ENCODE results near the gene RREB1. TPM values are rescaled to one million over a fixed set of nuclear protein-coding genes. Genes with fewer than 3 reads are reported as not detected.

The RREB1 gene
- total RNA-seq, 6 donors from 2014 or later = 44.2 to 112 (median 60.5) TPM

GRCh38 chr6:7173843-7174503 is 66.2 kb downstream of the RREB1 start:
- H3K4me1 ChIP-seq = peaks cover 29 to 48% (median 36%) of the 10 kb centered on the region in 4 donors
- peaks cover 0 to 9% (median 0%) of the 10 kb centered on the region in 4 donors for H3K36me3 ChIP-seq
- TF ChIP-seq POLR2AphosphoS5 (IDR thresholded peaks at IDR 0.05) (no peak), EP300 (IDR thresholded peaks at IDR 0.05) (no peak), CTCF (IDR thresholded peaks at IDR 0.05) (no peak), POLR2A (IDR thresholded peaks at IDR 0.05) (no peak)
- no peaks in the 10 kb centered on the region for H3K27me3 ChIP-seq
- no peak overlapping the region for H3K4me3 ChIP-seq
- no peak for ATAC-seq (ENCODE audit: low FRiP score in 2 of 2)
- DNase-seq = no peak
- no peak overlapping the region for H3K27ac ChIP-seq
- no peaks in the 10 kb centered on the region for H3K9me3 ChIP-seq
- 73 to 80% methylated on average over 9 of the region's 9 CpGs for WGBS, 2 donors

DNA sequence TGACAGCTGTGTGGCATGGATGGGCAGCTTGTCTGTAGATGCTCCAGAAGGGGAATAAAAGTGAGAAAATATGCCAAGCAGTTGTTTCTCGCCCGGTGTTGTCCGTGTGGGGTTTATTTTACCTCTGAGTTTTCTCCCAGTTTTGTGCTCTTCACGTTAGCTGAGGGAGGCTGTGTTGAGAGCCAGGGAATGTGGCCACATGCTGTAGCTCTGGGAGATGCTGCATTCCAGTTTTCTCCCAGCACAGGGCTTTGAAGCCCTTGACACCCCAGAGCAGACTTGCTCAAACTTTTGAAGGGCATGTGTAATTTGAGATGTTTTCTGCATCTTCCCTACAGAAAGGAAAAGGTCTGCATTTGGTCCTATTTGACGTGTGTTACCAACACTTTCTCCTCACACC is 67.7 kb downstream of the RREB1 start:
- H3K4me1 ChIP-seq = peaks cover 14 to 33% (median 21%) of the 10 kb centered on the region in 4 donors

DNA sequence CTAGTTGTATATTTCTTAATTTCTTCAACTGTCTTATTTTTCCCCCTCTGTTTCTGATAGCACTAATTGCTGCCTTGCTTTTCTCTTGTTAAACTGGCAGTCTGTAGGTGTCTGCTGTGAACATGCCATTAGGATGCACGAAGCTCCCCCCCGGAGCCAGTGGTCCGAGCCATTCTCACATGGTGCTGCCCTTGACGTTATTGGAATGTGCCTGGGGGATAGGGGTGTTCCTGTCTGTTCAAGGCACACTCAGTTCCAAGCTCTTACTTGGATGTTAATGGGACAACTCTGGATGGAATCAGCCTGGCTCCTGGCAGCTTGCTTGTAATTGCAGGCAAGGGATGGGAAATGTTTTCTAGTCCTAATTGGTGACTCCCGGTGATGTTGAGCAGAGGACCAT is 68.4 kb downstream of the RREB1 start:
- Histone ChIP-seq H3K27ac (peak overlapping the region in 1 of 4 donors; percentile 15), H3K27me3 (no peaks in the 10 kb centered on the region), H3K4me1 (peaks cover 12 to 26% (median 16%) of the 10 kb centered on the region in 4 donors), H3K9me3 (no peaks in the 10 kb centered on the region), H3K4me3 (no peak overlapping the region), H3K36me3 (peaks cover 4 to 24% (median 10%) of the 10 kb centered on the region in 4 donors)
- peak in 1 of 2 donors; percentile 70 for ATAC-seq (ENCODE audit: low FRiP score in 2 of 2)
- WGBS, 2 donors = 69 to 88% methylated on average over 4 to 5 of the region's 5 CpGs
- TF ChIP-seq POLR2A (IDR thresholded peaks at IDR 0.05) (no peak), CTCF (IDR thresholded peaks at IDR 0.05) (no peak), EP300 (IDR thresholded peaks at IDR 0.05) (no peak)
- DNase-seq = no peak

More for the DNA sequence above, 67.7 kb downstream of the RREB1 start:
- DNase-seq = no peak
- Histone ChIP-seq H3K4me3 (no peak overlapping the region), H3K27ac (no peak overlapping the region), H3K9me3 (no peaks in the 10 kb centered on the region), H3K36me3 (peaks cover 0 to 17% (median 4%) of the 10 kb centered on the region in 4 donors), H3K27me3 (no peaks in the 10 kb centered on the region)
- ATAC-seq (ENCODE audit: low FRiP score in 2 of 2) = no peak
- WGBS, 2 donors = 68 to 75% methylated on average over 5 of the region's 5 CpGs
- TF ChIP-seq CTCF (IDR thresholded peaks at IDR 0.05) (no peak), EP300 (IDR thresholded peaks at IDR 0.05) (no peak), POLR2AphosphoS5 (IDR thresholded peaks at IDR 0.05) (no peak), POLR2A (IDR thresholded peaks at IDR 0.05) (no peak)

DNA sequence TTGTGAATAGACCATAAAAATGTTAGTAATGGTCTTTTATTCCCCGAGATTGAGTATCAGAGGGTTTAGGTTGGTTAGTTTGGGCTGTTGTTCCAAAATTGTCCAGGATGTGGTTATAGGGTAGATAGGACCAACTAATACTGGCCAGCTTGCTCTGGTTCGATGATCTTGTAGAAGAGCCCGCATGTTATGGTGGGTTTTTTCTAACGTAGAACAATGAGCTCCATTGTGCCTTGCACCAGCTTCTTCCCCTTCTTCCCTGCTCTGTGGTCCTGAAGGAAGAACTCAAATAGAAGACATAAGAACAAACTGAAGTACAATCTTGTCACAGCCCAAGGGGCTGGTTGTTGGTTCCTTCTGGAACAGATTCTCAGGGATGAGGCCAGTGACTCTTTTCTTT is 70.5 kb downstream of the RREB1 start:
- H3K4me3 ChIP-seq = no peak overlapping the region
- peaks cover 10 to 24% (median 12%) of the 10 kb centered on the region in 4 donors for H3K4me1 ChIP-seq
- H3K27me3 ChIP-seq = no peaks in the 10 kb centered on the region
- WGBS, 2 donors = 84 to 87% methylated on average over 4 of the region's 4 CpGs
- peaks cover 15 to 45% (median 24%) of the 10 kb centered on the region in 4 donors for H3K36me3 ChIP-seq
- DNase-seq (no peak), ATAC-seq (ENCODE audit: low FRiP score in 2 of 2) (no peak)
- no peaks in the 10 kb centered on the region for H3K9me3 ChIP-seq
- no peak overlapping the region for H3K27ac ChIP-seq
- TF ChIP-seq EP300 (IDR thresholded peaks at IDR 0.05) (no peak), POLR2A (IDR thresholded peaks at IDR 0.05) (no peak), CTCF (IDR thresholded peaks at IDR 0.05) (no peak), POLR2AphosphoS5 (IDR thresholded peaks at IDR 0.05) (no peak)

DNA sequence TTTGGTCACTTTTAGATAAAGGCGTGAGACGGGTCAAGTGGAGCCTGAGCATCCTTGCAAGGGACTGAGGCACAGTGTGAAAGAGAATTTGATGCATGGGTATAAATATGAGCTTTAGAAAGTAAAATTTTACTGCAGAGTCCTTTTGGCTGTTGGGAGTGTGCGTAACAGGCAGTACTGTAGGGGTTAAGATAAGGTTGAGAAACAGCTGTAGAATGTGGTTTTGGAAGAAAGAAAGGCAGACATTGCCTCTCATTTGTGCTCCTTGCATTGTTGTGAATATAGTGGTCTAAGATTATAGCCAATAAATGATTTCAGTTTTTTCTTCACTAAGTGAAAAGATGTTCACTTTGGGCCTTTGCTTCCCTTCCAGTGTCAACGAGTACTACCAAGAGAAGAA is 73.0 kb downstream of the RREB1 start:
- Histone ChIP-seq H3K27ac (no peak overlapping the region), H3K9me3 (no peaks in the 10 kb centered on the region), H3K27me3 (no peaks in the 10 kb centered on the region), H3K36me3 (peaks cover 16 to 59% (median 34%) of the 10 kb centered on the region in 4 donors), H3K4me3 (no peak overlapping the region), H3K4me1 (peaks cover 0 to 15% (median 5%) of the 10 kb centered on the region in 4 donors)
- 91 to 95% methylated on average over 4 of the region's 4 CpGs for WGBS, 2 donors
- DNase-seq (no peak), ATAC-seq (ENCODE audit: low FRiP score in 2 of 2) (no peak)
- TF ChIP-seq POLR2A (IDR thresholded peaks at IDR 0.05) = no peak
- no peak for TF ChIP-seq POLR2AphosphoS5 (IDR thresholded peaks at IDR 0.05)
- no peak for TF ChIP-seq CTCF (IDR thresholded peaks at IDR 0.05)
- TF ChIP-seq EP300 (IDR thresholded peaks at IDR 0.05) = no peak

Data from upper lobe of left lung (tissue), 6 donors.